ENCODE data around the gene TOMM6.

TOMM6 gene

DNA sequence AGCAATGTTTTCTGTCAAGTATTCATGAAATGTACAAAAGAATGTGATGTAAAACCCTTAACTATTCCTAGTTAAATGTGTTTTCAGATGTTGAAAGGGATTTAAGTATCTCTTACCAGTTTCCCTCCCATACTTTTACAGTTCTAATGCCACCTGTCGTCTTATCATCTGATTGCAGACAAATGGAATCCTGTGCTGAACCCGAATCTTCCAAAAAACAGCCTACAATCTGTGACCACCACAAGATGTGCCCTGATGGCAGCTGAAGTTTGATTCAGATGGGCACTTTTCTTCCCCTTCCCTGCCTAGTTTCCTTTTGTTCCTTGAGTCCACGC, 1.9 kb downstream of the TOMM6 start:
- H3K27ac ChIP-seq, result no peak overlapping the region
- TF ChIP-seq CTCF (conservative IDR thresholded peaks at IDR 0.05) (no peak), ZFX (IDR thresholded peaks at IDR 0.05) (no peak)

GRCh38 chr6:41790045-41790444, 2.6 kb downstream of the TOMM6 start:
- H3K27ac ChIP-seq, result no peak overlapping the region
- TF ChIP-seq CTCF (conservative IDR thresholded peaks at IDR 0.05), result no peak
- TF ChIP-seq ZFX (IDR thresholded peaks at IDR 0.05), result no peak

DNA sequence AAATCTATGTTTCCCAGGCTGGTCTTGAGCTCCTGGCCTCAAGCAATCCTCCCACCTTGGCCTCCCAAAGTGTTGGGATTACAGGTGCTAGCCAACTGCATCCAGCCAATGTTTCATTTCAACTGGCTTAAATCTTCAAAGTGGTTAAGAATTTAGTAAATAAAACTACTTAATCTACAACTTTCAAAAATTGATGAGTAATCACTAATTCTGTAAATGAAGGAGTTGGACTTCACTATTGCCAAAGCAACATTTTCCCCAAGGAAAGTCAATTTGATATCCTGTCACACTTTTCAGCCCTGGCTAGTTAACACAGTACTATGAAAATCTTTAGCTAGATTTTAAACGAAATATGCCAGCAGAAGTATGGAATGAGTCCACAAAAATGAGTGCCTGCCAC, 3.8 kb downstream of the TOMM6 start:
- no peak overlapping the region for H3K27ac ChIP-seq
- TF ChIP-seq ZFX (IDR thresholded peaks at IDR 0.05) (no peak), CTCF (conservative IDR thresholded peaks at IDR 0.05) (no peak)

DNA sequence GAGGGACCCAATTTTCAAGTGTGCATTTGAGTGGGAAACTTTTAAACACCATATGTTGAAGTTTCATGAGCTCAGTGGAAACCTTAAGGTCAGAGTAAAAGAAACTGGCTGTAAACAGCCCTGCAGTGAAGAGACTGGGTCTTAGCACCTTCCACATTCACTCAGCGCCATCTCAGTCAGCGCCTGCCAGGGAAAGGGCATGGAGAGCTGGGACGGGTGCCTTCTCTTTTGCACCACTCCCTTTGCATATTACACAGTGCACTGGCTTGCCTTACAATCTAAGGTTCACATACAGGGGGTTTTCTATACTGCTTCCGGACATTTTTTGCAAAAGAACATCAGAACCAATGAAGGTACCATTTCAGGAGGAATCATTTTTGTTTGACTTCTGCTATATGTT, 4.5 kb downstream of the TOMM6 start:
- no peak overlapping the region for H3K27ac ChIP-seq
- TF ChIP-seq ZFX (IDR thresholded peaks at IDR 0.05), result no peak
- no peak for TF ChIP-seq CTCF (conservative IDR thresholded peaks at IDR 0.05)

DNA sequence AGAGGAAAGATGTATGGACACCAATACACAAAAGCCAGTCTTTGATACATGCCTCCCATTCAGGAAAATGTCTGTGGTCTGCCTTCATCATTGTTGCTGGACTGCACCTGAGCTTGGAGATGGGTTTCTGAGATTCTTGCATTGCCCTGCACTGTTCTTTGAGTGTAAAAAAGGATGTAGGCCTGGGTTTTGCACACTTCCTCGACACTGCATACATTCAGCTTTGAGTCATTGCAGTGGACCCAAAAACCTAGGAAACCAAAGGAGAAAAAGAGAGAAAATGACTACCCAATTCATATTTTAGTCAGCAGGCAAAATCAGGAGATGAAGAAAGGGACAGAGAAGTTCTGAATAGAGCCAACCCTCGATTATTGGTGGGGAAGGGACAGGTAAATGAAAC, 9.0 kb downstream of the TOMM6 start:
- no peak overlapping the region for H3K27ac ChIP-seq
- TF ChIP-seq CTCF (conservative IDR thresholded peaks at IDR 0.05) (no peak), ZFX (IDR thresholded peaks at IDR 0.05) (no peak)

GRCh38 chr6:41798901-41799558, 11.5 kb downstream of the TOMM6 start:
- no peak for TF ChIP-seq ZFX (IDR thresholded peaks at IDR 0.05)
- TF ChIP-seq CTCF (conservative IDR thresholded peaks at IDR 0.05), result no peak
- H3K27ac ChIP-seq, result no peak overlapping the region

GRCh38 chr6:41799559-41799911, 12.0 kb downstream of the TOMM6 start:
- H3K27ac ChIP-seq, result no peak overlapping the region
- TF ChIP-seq ZFX (IDR thresholded peaks at IDR 0.05) (no peak), CTCF (conservative IDR thresholded peaks at IDR 0.05) (no peak)

All from C4-2B (cell line).